Limb (tissue), 2 donors: ENCODE data around the gene RBM33.
"Not testable (repeated sequence)": the region's sequence is repeated elsewhere in the genome, so short reads cannot be mapped to it uniquely, and the experiment has no call there.

ENCODE experiments used
- DNase-seq, 2 donors: peaks; one replicate each; pipeline ENCODE4 v3.0.0-alpha.2; 2016; ENCODE audit errors: extremely low spot score in 2 of 2

Gene RBM33

DNA sequence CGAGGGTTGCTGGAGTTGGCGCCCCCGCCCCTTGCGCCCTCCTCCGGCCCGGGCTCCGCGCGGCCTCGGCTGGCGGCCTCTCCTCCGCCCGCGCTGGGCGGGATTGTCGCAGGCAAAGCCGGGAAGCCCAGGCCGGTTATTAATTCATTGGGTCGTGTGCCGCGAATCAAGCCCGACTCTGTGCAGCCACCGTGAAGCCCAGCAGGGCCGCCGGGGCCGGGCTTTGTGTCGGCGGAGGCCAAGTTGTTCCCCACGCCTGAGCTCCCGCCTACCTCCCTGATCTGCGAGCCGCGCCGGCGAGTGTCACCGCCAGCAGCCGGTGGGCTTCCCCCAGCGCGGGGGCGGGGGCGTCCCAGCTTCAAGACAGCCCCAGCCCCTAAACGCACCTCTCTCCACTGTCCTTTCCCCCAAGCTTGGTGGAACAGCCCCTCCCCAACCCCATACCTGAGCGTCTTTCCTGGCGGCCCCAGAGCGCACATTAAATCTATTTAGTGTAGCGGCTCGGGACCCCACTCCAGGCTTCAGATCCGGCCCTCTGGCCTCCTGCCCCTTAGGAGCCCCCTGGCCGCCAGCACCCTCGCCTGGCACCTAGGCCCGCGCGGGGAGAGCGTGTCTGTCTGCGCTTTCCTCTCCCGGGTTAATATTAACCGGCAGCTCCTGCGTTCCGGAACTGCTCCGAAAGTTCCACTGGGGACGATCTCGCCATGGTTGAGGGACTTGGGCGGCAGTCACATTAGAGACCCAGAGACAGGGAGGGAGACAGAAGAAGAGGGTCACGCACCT lies 164.3 kb downstream of the RBM33 start:
- DNase-seq = no peak

DNA sequence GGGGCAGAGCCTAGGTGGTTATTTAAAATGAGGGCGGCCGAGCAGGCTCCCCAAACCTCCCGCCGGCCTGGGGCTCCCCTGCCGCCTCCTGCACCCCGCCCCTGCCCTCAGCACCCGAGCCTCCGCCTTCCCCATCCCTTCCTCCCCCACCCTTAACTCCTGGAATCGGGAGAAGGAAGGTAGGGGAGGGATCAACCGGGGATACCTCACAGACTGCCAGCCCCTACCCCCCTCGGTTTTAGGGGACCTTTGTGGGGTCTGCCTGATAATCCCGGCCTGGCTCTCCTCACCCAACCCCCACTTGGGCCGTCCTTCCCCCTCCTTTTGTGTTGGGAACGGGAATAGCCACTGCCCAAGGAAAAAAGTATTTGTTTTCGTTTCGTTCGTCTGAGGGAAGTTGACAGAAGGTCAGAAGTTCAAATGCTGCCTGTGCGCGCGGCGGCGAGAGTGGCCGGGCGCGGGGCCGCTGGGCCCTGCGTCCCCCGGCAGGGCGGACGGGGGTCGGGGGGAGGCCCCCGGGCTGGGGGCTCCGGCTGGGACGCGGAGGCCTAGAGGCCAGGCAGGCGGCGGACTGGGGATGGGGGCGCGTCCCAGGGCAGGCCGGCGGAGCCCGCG lies 165.0 kb downstream of the RBM33 start:
- DNase-seq = no peak

DNA sequence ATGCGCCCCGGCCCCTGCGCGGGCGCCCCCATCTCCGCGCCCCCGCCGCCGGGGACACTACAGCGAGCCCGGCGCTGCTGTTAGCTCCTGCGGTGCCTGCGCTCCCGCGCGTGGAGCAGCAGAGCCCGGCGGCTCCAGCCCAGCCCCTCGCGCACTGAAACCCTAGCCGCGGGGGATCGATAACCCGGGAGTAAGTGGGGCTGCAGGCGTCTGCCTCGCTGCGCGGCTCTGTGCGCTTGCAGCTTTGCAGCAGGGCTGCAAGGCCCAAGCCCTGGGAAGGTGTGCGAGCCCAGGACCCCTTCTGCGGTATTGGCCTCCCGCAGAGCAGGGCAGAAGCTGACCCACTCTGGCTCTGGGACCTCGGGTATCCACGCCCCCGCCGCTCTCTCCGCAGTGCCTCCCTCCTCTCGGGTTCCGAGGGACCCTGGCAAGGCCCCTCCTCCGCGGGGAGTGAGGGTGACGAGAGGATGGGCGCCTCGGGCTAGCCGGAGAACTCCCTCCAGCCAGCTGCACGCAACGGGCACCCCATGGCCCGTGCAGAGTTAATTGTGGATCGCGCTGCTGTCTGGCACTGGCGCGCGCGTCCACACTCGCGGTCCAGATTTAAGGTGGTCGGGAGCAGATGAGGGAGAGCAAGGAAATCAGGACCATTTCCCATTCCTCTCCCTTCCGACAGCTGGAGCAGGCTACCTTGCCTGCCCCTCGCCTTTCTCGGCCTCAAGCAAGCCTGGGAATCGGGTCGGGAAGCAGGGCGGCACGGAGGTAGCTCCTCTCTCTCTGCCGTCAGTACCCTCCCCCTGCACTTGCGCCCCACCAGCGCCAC lies 165.7 kb downstream of the RBM33 start:
- no peak for DNase-seq

DNA sequence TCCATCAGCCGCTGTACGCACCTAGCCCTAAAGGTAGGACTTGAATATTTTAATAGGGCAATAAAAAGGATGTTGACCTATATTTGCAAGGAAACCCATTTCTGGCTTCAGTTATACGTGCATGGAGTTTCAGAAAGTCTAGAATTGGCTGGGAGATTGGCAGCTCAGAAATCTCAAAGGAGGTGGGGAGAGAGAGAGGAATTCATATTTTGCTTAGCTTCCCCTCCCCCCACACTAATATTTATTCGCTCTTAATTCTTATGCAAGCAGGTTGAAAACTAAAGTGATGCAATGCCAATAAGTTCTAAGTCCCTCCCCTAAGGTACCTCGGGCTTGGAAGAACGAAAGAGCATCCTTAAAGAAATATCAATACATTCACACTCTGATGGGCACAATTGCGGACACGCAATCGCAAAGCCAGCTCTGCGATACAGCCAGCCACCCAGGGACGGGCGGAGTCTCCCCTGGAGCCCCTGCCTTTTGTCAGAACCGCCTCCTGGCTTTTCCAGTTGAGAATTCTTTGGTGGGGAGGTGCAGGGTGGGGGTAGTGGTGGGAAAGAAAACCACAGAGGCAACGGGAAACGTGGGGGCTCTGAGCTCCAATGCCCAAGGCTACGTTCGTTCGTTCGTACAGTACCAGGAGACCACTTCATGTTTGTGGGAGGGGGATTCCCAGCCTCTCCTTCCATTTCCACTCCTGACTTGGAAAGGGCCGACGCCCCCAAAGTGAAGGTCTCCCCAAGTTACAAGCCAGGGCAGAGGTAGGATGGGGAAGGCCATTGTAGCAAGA lies 166.5 kb downstream of the RBM33 start:
- DNase-seq = no peak

GRCh38 chr7:155811560-155811894 lies 167.1 kb downstream of the RBM33 start:
- DNase-seq = no peak

DNA sequence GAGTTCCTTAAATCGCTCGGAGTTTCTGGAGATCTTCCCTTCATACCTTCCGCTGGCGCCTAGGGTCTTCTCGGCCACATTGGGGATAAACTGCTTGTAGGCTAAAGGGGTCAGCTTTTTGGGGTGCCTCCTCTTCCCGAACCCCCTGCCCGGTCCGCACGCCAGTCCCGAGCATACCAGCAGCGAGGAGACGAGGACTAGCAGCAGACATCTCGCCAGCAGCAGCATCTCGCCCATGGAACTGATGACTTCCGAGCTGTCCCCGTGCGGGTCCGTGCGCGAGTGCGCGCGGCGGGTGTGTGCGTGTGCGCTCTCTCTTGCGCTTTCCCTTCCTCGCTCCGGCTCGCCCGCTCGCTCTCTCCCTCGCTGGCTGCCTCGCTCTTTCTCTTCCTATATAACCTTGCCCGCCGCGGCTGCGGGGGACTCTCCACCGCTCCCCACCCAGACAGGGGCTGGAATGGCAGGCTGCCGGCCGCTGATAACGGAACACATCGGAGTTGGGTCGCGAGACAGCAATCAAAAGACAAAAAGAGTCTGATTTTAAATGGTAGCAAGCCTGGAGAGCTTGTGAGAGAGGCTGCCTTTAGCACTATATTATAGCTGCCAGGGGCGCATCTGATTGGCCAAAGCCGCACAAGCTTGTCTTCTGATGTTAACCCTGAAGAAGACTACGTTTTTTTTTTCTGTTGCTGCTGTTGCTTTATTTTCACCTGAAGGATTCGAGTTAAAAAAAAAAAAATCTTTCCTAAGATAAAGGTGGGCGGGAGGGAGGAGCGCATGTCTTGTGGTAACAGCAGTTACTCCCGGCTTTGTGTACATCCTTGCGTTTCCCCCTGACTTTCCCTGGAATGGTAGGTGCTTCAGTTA lies 167.7 kb downstream of the RBM33 start, which contains the start of gene SHH:
Gene SHH, minus strand, starts transcription at position 569 of the 867 bp plus-strand sequence. Its CDS starts 341 bp downstream, at position 228.
- peak in 1 of 2 donors; percentile 57 for DNase-seq

GRCh38 chr7:155813125-155813524 lies 168.7 kb downstream of the RBM33 start:
- DNase-seq = no peak

GRCh38 chr7:155813546-155814315 lies 169.3 kb downstream of the RBM33 start:
- no peak for DNase-seq

DNA sequence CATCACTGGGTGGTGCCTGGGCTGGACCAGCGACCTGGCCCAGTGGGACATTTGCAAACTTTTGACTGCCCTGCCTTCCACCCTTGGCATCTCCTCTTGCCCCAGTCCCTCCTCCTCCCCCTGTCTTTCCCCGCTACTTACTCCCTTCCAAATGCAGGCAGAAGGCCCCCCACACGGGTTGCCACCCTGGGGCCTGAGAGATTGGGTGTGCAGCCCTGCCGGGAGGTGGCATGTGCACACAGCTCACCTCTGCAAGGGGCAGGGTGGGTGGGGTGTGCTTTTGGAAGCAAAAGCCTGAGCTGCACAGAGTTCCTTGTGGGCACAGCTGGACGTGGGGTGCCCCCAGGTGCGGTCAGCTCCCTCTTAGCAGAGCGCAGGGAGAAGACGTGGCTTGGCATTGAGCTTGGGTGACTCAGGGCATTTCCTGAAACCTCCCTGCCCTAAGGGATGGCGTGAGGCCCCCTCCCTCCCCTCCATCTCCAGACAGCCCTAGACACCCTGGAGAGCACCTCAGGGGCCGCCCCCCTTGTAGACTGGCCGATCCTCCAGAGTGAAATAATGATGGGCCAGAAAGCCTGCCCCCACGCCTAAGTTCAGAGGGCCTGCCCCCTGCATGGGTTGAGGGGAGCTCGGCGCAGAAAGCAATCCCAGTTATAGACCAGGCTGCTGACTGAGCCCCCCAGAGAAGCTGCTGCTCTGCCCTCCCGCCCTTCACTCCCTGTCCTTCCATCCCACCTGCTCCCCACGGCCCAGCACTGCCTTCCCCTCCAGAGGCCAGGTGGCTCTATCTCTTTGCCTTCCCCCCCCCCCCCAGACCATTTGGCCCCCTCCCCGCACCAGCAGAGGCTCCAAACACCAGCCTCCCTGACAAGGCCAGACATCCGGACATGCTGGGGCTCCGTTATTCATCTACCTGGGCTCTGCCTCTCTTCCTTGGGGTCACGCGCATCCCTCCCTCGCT lies 170.1 kb downstream of the RBM33 start:
- DNase-seq = no peak

GRCh38 chr7:155815332-155816191 lies 171.1 kb downstream of the RBM33 start:
- peak in 1 of 2 donors; percentile 68 for DNase-seq

DNA sequence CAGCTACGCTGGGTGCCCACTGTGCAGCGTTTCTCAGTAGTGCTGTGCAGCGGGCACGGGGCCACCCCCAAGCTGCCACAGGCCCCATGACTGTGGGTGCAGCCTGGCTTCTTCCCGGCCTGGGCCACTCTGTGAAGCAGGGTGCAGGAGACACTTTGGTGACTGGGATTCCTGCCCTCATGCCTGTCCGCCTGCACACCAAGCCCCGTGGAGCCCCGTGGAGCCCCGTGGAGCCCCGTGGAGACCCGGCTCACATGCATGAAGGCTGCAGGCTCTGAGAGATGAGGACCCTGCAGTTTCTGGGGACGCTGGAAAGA lies 171.7 kb downstream of the RBM33 start:
- DNase-seq = no peak

GRCh38 chr7:155816996-155817395 lies 172.5 kb downstream of the RBM33 start:
- no peak for DNase-seq

- not testable (repeated sequence) for DNase-seq
Measured at GRCh38 chr7:155817515-155817914, 173.1 kb downstream of the RBM33 start.

DNA sequence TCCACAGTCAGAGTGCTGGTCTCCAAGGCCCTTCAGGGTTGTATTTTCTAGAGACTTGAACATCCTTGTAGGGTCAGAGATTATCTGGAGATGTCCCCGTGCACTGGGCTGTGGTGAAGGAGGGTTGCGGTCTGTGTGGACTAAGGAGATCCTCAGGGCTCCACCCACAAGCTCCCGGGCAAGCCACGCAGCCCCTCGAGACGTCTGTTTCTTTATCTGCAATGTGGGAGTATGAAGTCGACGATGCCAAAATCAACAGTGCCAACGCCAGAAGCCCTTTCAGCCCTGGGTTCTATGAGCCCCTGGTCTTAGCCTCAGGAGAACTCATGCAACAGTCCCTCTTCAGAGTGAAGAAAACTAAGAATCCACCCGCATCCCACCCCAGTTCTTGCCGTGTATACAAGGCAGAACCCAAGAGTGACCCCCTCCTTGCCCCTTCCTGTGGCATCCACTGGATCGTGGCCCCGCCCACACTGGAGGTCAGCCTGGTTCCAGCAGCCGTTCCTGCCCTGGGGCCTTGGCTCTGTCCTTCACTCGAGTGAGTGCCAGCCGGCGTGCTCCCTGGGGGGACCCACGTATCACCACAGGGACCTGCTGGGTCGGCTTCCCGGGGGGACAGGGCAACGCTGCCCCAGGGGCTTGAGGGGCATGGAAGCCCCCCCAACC lies 173.8 kb downstream of the RBM33 start:
- DNase-seq = no peak

DNA sequence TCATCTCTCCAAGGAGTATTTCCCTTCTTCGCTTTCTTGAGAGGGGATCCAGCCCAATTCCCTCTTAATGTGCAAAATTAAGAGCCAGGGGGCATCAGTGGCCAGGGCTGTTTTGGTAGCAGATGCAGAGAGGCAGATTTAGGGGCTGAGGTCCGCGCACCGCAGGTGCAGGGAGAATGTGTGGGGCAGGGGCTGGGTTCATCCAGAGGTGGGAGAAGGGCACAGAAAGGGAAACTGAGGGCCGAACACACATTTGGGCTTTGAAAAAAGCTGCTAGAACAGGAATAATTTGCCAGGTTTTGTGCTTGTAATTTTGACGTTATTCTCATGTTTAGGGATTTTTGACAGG lies 174.3 kb downstream of the RBM33 start:
- no peak for DNase-seq

- no peak for DNase-seq
Measured at GRCh38 chr7:155819186-155819585, 174.7 kb downstream of the RBM33 start.

- no peak for DNase-seq
Measured at GRCh38 chr7:155820246-155820645, 175.8 kb downstream of the RBM33 start.
